ENCODE measurements around the gene GPHN. TPM values are rescaled to one million over a fixed set of nuclear protein-coding genes. Genes with fewer than 3 reads are reported as not detected.
"Not testable (repeated sequence)": the region's sequence is repeated elsewhere in the genome, so short reads cannot be mapped to it uniquely, and the experiment has no call there.

The GPHN gene
- total RNA-seq, 2 experiments from 2014 or later = 16.0 to 17.6 TPM

- Mint-ChIP-seq H3K9me3 (no peaks in the 10 kb centered on the region), H3K27me3 (no peaks in the 10 kb centered on the region), H3K36me3 (no peaks in the 10 kb centered on the region), H3K4me3 (no peak overlapping the region), H3K27ac (no peak overlapping the region), H3K4me1 (peaks cover 1% of the 10 kb centered on the region)
- POLR2A ChIA-PET = no interaction called here
- ATAC-seq (ENCODE audit: low read depth) (no peak), DNase-seq (no peak)
Measured at GRCh38 chr14:66490143-66491111, 17.5 kb upstream of the GPHN start.

GRCh38 chr14:66493750-66494149 is 14.2 kb upstream of the GPHN start:
- POLR2A ChIA-PET = no interaction called here
- no peak overlapping the region for H3K4me3 Mint-ChIP-seq

GRCh38 chr14:66495218-66496098 is 12.5 kb upstream of the GPHN start:
- H3K36me3 Mint-ChIP-seq = no peaks in the 10 kb centered on the region
- peaks cover 20% of the 10 kb centered on the region for H3K4me1 Mint-ChIP-seq
- ATAC-seq (ENCODE audit: low read depth) (peak; percentile 83), DNase-seq (no peak)
- POLR2A ChIA-PET = interaction anchor here (2.6 kb wide), 1 partner anchor 11 kb away, joined by 16 read pairs; the partner anchor contains the start of gene GPHN
- H3K9me3 Mint-ChIP-seq = no peaks in the 10 kb centered on the region
- peaks cover 2% of the 10 kb centered on the region for H3K27me3 Mint-ChIP-seq
- H3K27ac Mint-ChIP-seq = no peak overlapping the region
- H3K4me3 Mint-ChIP-seq = no peak overlapping the region

More at GRCh38 chr14:66493750-66494149, 14.2 kb upstream of the GPHN start:
- no peak overlapping the region for H3K27ac Mint-ChIP-seq
- DNase-seq = no peak
- peaks cover 2% of the 10 kb centered on the region for H3K27me3 Mint-ChIP-seq
- no peaks in the 10 kb centered on the region for H3K36me3 Mint-ChIP-seq
- H3K9me3 Mint-ChIP-seq = no peaks in the 10 kb centered on the region
- peaks cover 19% of the 10 kb centered on the region for H3K4me1 Mint-ChIP-seq
- ATAC-seq (ENCODE audit: low read depth) = no peak

- H3K27ac Mint-ChIP-seq = peak overlapping the region; percentile 80
- peak overlapping the region; percentile 67 for H3K4me3 Mint-ChIP-seq
- DNase-seq (no peak), ATAC-seq (ENCODE audit: low read depth) (no peak)
- H3K27me3 Mint-ChIP-seq = peaks cover 2% of the 10 kb centered on the region
- POLR2A ChIA-PET = interaction anchor here (2.6 kb wide), 1 partner anchor 11 kb away, joined by 16 read pairs; the partner anchor contains the start of gene GPHN
- no peaks in the 10 kb centered on the region for H3K36me3 Mint-ChIP-seq
- H3K4me1 Mint-ChIP-seq = peaks cover 20% of the 10 kb centered on the region
- H3K9me3 Mint-ChIP-seq = no peaks in the 10 kb centered on the region
Measured at GRCh38 chr14:66496188-66496807, 11.6 kb upstream of the GPHN start.

- Mint-ChIP-seq H3K4me1 (peaks cover 20% of the 10 kb centered on the region), H3K4me3 (peak overlapping the region; percentile 67), H3K36me3 (no peaks in the 10 kb centered on the region), H3K27ac (peak overlapping the region; percentile 80), H3K9me3 (no peaks in the 10 kb centered on the region), H3K27me3 (peaks cover 2% of the 10 kb centered on the region)
- DNase-seq (no peak), ATAC-seq (ENCODE audit: low read depth) (peak; percentile 55)
- POLR2A ChIA-PET = interaction anchor here (2.6 kb wide), 1 partner anchor 10 kb away, joined by 16 read pairs; the partner anchor contains the start of gene GPHN
Measured at GRCh38 chr14:66496911-66497310, 11.0 kb upstream of the GPHN start.

- peaks cover 2% of the 10 kb centered on the region for H3K36me3 Mint-ChIP-seq
- DNase-seq (no peak), ATAC-seq (ENCODE audit: low read depth) (no peak)
- no peaks in the 10 kb centered on the region for H3K9me3 Mint-ChIP-seq
- H3K4me3 Mint-ChIP-seq = no peak overlapping the region
- POLR2A ChIA-PET = interaction anchor here (1.5 to 2.6 kb wide), 2 partner anchors 9 to 10 kb away, joined by 10 to 16 read pairs; partner anchors contain the start of gene GPHN
- no peak overlapping the region for H3K27ac Mint-ChIP-seq
- peaks cover 20% of the 10 kb centered on the region for H3K4me1 Mint-ChIP-seq
- H3K27me3 Mint-ChIP-seq = peaks cover 4% of the 10 kb centered on the region
Measured at GRCh38 chr14:66498311-66498710, 9.6 kb upstream of the GPHN start.

- POLR2A ChIA-PET = no interaction called here
- no peaks in the 10 kb centered on the region for H3K9me3 Mint-ChIP-seq
- DNase-seq (no peak), ATAC-seq (ENCODE audit: low read depth) (no peak)
- peaks cover 13% of the 10 kb centered on the region for H3K4me1 Mint-ChIP-seq
- H3K4me3 Mint-ChIP-seq = no peak overlapping the region
- no peak overlapping the region for H3K27ac Mint-ChIP-seq
- peaks cover 2% of the 10 kb centered on the region for H3K36me3 Mint-ChIP-seq
- H3K27me3 Mint-ChIP-seq = peaks cover 4% of the 10 kb centered on the region
Measured at GRCh38 chr14:66501592-66501991, 6.4 kb upstream of the GPHN start.

- ATAC-seq (ENCODE audit: low read depth); H3K4me3 Mint-ChIP-seq; POLR2A ChIA-PET; H3K27me3 Mint-ChIP-seq; H3K36me3 Mint-ChIP-seq; H3K27ac Mint-ChIP-seq; H3K4me1 Mint-ChIP-seq; H3K9me3 Mint-ChIP-seq; DNase-seq: not testable (repeated sequence)
Measured at GRCh38 chr14:66502836-66503235, 5.1 kb upstream of the GPHN start.

GRCh38 chr14:66503532-66503931 is 4.4 kb upstream of the GPHN start:
- DNase-seq = no peak
- H3K27me3 Mint-ChIP-seq = peaks cover 2% of the 10 kb centered on the region
- H3K4me3 Mint-ChIP-seq = no peak overlapping the region
- peaks cover 8% of the 10 kb centered on the region for H3K4me1 Mint-ChIP-seq
- peaks cover 2% of the 10 kb centered on the region for H3K36me3 Mint-ChIP-seq
- no peak for ATAC-seq (ENCODE audit: low read depth)
- no peak overlapping the region for H3K27ac Mint-ChIP-seq
- POLR2A ChIA-PET = no interaction called here
- no peaks in the 10 kb centered on the region for H3K9me3 Mint-ChIP-seq

- Mint-ChIP-seq H3K27me3 (peaks cover 12% of the 10 kb centered on the region), H3K27ac (peak overlapping the region; percentile 94), H3K4me3 (peak overlapping the region; percentile 98), H3K36me3 (peaks cover 2% of the 10 kb centered on the region), H3K9me3 (no peaks in the 10 kb centered on the region), H3K4me1 (peaks cover 22% of the 10 kb centered on the region)
- DNase-seq (no peak), ATAC-seq (ENCODE audit: low read depth) (peak; percentile 30)
- POLR2A ChIA-PET = interaction anchor here (1.1 to 2.6 kb wide), 2 partner anchors 8 to 10 kb away, joined by 10 to 16 read pairs; no protein-coding TSS in a partner anchor
Measured at GRCh38 chr14:66507181-66507721, 696 bp upstream of the GPHN start.

- H3K27ac Mint-ChIP-seq = peak overlapping the region; percentile 94
- peaks cover 14% of the 10 kb centered on the region for H3K27me3 Mint-ChIP-seq
- peaks cover 24% of the 10 kb centered on the region for H3K4me1 Mint-ChIP-seq
- H3K9me3 Mint-ChIP-seq = no peaks in the 10 kb centered on the region
- POLR2A ChIA-PET = interaction anchor here (0.7 to 1.1 kb wide), 3 partner anchors 9 to 1406 kb away, joined by 3 to 10 read pairs (median 3); partner anchors contain the start of gene MAX
- ATAC-seq (ENCODE audit: low read depth) (no peak), DNase-seq (no peak)
- H3K36me3 Mint-ChIP-seq = peaks cover 2% of the 10 kb centered on the region
- H3K4me3 Mint-ChIP-seq = peak overlapping the region; percentile 98
Measured at GRCh38 chr14:66508547-66508845, 549 bp downstream of the GPHN start.

- ATAC-seq (ENCODE audit: low read depth) = peak; percentile 3
- H3K4me1 Mint-ChIP-seq = peaks cover 24% of the 10 kb centered on the region
- DNase-seq = peak; percentile 64
- POLR2A ChIA-PET = interaction anchor here (0.7 kb wide), 1 partner anchor 1071 kb away, joined by 3 read pairs; no protein-coding TSS in a partner anchor
- H3K27me3 Mint-ChIP-seq = peaks cover 14% of the 10 kb centered on the region
- peaks cover 2% of the 10 kb centered on the region for H3K36me3 Mint-ChIP-seq
- H3K9me3 Mint-ChIP-seq = no peaks in the 10 kb centered on the region
- peak overlapping the region; percentile 67 for H3K27ac Mint-ChIP-seq
- peak overlapping the region; percentile 91 for H3K4me3 Mint-ChIP-seq
Measured at GRCh38 chr14:66508846-66509621, 1.1 kb downstream of the GPHN start.
